Stimulated activated CD8-positive, alpha-beta memory T cell treated with anti-CD3 and anti-CD28 coated beads, Interleukin-15, amount 100 ng/mL, for 48 hours (primary cell): ENCODE results near the gene BCL2L2.

Source experiments
- DNase-seq, 2 donors: peaks; one replicate each; pipeline ENCODE4 v3.0.0-alpha.2; 2020; ENCODE audit warnings: low read depth in 2 of 2

The BCL2L2 gene

GRCh38 chr14:23299986-23300686 is 6.5 kb upstream of the BCL2L2 start:
- DNase-seq, result no peak

GRCh38 chr14:23300687-23301223 is 5.9 kb upstream of the BCL2L2 start:
- no peak for DNase-seq

- DNase-seq, result peak; percentile 99
Measured at GRCh38 chr14:23301288-23301968, 5.2 kb upstream of the BCL2L2 start.

GRCh38 chr14:23301969-23302289 is 4.7 kb upstream of the BCL2L2 start:
- no peak for DNase-seq

- DNase-seq, result peak; percentile 79 to 85
Measured at GRCh38 chr14:23302290-23303225, 4.1 kb upstream of the BCL2L2 start, which contains the start of gene PPP1R3E. Gene PPP1R3E, minus strand, starts transcription at chr14:23302859. Its CDS starts 283 bp downstream, at chr14:23302576.

GRCh38 chr14:23307146-23307530 is 505 bp downstream of the BCL2L2 start:
- DNase-seq, result no peak

- DNase-seq, result no peak
Measured at GRCh38 chr14:23307687-23308644, 1.3 kb downstream of the BCL2L2 start.

GRCh38 chr14:23308721-23309445 is 2.2 kb downstream of the BCL2L2 start:
- no peak for DNase-seq

- no peak for DNase-seq
Measured at GRCh38 chr14:23310546-23310945, 3.9 kb downstream of the BCL2L2 start.

- no peak for DNase-seq
Measured at GRCh38 chr14:23316300-23316699, 9.7 kb downstream of the BCL2L2 start.

- DNase-seq, result no peak
Measured at GRCh38 chr14:23319746-23320583, 13.3 kb downstream of the BCL2L2 start.

- peak; percentile 95 to 97 for DNase-seq
Measured at GRCh38 chr14:23320584-23321571, 14.2 kb downstream of the BCL2L2 start, which contains the start of gene PABPN1. Gene PABPN1, plus strand, starts transcription at chr14:23321457. Its CDS starts 13 bp downstream, at chr14:23321470.

- peak; percentile 45 to 64 for DNase-seq
Measured at GRCh38 chr14:23321572-23322547, 15.2 kb downstream of the BCL2L2 start.

- DNase-seq, result no peak
Measured at GRCh38 chr14:23322568-23323517, 16.2 kb downstream of the BCL2L2 start.

GRCh38 chr14:23323838-23324454 is 17.3 kb downstream of the BCL2L2 start:
- DNase-seq, result no peak
